Kidney capillary endothelial cell (primary cell): ENCODE data around the gene SPEG.

Experiments
- DNase-seq: peaks from one replicate; pipeline ENCODE4 v3.0.0-alpha.2; 2018; ENCODE audit warnings: low spot score

Gene SPEG

DNA sequence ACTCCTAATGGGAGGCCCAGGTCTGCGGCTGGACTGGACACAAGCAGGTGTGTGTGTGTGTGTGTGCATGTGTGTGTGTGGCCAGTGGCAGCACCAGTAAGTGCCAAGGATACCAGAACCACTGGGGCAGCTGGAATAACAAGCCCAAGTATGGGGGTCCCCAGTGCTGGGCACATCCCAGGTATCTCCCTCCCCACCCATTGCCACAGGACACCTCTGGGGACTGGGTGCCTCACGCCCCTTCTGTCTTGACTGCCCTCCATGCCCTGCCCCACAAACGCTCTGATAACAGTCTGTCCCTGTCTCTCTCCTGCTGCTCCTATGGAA, 9.0 kb downstream of the SPEG start:
- no peak for DNase-seq

DNA sequence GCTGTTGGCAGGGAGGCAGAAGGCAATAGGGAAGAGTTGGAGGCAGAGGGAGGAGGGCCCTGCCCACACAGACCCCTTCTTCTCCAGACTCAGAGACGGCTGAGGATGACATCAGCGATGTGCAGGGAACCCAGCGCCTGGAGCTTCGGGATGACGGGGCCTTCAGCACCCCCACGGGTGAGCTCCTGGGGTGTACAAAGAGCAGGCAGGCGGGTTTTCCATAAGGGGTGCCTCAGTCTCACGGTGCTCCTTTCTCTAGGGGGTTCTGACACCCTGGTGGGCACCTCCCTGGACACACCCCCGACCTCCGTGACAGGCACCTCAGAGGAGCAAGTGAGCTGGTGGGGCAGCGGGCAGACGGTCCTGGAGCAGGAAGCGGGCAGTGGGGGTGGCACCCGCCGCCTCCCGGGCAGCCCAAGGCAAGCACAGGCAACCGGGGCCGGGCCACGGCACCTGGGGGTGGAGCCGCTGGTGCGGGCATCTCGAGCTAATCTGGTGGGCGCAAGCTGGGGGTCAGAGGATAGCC, 10.0 kb downstream of the SPEG start:
- no peak for DNase-seq

DNA sequence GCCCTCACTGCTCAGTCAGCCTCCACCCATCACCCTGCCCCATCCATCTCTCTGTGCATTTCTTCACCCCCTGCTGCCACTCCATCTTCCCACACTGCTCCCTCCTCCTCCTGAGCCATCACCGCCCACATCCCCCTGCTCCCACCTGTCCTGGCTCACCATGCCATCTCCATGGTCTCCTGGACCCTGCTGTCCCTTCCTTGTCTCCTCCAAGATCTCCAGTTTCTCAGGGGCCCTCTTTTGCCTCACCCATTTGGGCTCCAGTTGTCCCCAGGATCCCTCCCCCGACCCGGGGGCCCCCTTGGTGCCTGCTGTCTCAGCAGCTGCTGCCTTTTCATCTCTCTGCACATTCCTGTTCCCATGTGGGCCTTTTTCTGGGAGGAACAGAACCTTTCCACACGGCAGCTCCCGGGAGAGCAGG, 10.6 kb downstream of the SPEG start:
- no peak for DNase-seq

DNA sequence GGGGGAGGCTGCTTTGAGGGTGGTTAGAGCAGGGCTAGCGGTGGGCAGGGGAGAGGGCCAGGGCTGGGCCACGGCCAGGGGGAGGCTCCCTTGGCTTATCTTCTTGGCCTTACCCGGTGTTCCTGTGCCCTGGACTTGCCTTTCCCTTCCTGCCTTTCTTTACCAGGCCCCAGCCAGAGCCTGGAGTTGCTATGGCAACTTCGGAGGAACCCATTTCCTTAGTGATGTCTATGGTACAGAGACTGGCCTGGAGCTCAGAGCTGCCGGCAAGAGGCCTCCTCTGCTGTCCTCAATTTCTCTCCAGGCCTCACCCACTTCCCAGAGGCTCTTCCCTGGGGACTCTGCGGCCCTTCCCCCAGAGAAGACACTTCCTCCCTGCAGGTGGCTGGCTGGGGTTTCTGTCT, 11.5 kb downstream of the SPEG start:
- DNase-seq = no peak

DNA sequence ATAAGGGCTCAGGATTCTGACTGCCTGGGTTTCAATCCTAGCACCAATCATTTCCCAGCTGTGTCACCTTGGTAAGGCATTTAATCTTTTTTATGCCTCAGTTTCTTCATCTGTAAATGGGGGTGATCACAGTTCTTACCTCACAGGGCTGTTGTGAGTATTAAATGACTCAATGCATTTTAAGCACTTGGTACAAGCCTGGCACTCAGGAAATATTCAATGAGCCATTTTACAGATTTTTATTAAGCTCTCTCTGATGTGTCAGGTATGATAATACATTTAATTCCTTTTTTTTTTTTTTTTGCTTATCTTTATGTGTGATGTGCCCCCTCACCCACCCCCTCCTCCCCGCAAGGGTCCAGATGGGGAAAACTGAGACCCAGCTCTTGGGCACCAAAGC, 12.0 kb downstream of the SPEG start:
- DNase-seq = no peak

DNA sequence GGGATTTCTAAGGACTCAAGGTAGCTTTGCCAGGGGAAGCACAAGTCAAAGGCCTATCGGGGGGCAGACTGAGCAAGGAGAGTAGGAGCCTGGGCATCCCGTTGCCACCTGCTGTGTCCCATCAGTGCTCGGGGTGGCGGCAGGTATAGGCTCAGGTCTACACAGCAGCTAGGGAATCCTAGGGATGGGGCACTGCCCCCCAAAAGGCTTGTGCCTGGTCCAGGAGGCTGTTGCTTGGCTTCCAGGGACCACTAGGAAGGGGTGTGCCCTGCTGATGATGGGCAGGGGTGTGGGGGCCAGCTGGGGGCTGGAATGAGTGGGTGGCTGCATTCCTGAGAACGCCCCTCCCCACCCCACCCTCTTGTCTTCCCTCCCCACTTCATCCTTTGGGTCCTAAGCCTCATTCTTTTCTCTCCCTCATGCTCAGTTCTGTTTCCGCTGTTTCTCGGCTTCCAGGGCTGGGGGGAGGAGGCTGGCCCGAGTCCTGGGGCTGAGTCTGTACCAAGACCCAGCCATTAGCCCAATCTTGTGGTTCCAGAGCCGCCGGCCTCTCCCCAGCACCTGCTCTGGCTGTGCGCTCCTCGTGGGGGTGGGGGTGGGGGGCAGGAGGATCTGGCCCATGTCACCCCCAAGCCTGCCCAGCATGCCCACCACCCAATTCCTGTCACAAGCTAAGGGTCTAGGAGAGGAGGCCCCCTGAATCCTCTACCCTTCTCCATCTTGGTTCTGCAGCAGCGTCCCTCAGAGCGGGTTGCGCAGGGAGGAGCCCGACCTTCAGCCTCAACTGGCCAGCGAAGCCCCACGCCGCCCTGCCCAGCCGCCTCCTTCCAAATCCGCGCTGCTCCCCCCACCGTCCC, 12.8 kb downstream of the SPEG start:
- no peak for DNase-seq

DNA sequence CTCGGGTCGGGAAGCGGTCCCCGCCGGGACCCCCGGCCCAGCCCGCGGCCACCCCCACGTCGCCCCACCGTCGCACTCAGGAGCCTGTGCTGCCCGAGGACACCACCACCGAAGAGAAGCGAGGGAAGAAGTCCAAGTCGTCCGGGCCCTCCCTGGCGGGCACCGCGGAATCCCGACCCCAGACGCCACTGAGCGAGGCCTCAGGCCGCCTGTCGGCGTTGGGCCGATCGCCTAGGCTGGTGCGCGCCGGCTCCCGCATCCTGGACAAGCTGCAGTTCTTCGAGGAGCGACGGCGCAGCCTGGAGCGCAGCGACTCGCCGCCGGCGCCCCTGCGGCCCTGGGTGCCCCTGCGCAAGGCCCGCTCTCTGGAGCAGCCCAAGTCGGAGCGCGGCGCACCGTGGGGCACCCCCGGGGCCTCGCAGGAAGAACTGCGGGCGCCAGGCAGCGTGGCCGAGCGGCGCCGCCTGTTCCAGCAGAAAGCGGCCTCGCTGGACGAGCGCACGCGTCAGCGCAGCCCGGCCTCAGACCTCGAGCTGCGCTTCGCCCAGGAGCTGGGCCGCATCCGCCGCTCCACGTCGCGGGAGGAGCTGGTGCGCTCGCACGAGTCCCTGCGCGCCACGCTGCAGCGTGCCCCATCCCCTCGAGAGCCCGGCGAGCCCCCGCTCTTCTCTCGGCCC, 13.6 kb downstream of the SPEG start:
- DNase-seq = no peak

DNA sequence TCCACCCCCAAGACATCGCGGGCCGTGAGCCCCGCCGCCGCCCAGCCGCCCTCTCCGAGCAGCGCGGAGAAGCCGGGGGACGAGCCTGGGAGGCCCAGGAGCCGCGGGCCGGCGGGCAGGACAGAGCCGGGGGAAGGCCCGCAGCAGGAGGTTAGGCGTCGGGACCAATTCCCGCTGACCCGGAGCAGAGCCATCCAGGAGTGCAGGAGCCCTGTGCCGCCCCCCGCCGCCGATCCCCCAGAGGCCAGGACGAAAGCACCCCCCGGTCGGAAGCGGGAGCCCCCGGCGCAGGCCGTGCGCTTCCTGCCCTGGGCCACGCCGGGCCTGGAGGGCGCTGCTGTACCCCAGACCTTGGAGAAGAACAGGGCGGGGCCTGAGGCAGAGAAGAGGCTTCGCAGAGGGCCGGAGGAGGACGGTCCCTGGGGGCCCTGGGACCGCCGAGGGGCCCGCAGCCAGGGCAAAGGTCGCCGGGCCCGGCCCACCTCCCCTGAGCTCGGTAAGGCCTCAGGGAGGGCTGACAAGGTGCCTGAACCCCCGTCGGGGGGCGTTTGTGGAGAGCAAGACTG, 14.2 kb downstream of the SPEG start:
- DNase-seq = no peak

DNA sequence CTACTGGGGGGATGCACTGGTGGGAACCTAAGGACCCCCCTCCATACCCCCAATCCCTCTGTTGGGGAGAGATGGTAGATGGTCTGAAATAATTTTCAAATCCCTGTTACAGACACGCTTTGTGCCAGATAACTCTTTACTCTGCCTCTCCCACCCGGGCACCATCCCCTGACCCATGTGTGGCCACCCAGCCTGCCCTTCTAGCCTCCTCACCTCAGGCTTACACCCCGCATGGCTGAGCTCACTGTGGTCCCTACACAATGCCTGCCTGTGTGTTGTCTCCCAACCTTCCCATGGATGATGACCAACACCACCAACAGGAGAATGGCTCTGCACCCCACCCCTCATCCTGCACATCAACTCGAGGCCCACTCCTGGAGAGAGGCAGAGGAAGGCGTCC, 15.0 kb downstream of the SPEG start:
- DNase-seq = no peak

DNA sequence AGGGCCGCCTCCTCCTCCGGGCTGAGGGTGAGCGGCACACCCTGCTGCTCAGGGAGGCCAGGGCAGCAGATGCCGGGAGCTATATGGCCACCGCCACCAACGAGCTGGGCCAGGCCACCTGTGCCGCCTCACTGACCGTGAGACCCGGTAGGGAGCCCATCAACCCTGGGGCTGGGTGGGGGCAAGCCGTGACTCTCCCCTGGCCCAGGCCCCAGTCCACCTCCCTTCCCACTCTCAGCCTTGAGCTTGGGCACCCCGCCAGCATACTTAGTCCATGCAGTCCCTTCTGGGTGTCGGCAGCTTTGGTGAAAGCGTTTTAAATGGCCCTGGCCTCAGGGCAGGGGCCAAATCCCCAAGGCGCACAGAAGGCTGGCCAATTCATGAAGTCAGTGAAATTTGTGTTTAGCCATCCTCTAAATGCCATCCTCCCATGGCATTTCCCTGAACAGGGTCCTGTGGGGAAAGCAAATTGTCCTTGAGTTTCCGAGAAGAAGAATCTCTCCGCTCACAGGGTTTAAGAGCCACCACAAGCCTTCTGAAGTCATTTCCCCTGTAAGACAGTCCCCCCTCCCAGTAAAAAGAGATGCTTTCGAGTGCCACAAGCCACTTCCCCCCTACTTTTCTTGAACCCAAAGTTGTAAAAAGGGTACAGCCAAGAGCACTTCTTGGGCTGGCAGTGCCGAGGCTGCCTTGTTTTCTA, 17.2 kb downstream of the SPEG start:
- DNase-seq = no peak

DNA sequence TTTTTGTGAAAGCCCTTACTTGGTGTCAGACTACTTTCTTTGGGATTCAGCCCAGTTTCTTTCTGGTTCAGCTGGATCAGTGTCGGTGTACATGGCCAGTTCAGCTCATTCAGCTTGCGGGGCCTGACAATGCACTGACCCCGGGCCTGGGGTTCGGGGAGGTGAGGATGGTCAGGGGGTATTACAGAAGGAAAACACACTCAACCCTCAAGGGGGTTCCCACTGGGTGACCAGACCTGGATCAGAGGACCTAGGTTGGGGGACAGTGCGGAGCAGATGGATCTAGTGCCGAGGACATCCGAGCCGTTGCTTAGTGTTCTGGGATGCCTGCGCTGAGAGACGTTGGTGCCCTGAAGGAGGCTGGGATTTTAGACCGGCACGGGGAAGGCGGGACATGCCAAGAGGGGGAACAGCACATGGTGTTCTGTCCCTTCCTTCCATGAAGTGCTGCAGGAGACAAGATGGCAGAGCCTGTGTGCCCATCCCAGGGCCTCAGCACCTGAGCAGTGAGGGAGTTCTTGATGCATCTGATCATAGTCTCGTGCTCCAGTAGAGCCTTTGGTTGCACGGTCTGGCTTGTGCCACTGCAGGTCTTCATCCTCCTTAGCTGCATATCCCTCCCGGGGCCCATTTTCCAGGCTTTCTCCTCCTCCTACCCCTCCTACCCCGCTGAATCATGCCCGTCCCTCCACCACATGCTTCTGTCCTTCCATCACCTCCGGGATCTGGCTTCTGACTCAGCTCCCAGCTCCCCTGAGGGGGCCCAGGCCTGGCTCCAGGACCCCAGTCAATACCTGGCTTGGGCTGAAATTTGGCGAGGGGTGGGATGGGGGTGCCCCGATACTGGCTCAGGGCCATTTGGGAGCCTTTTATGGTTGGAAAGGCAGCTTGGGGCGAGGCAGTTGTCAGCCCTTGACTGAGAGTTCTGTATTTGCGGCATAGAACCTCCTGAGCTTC, 18.0 kb downstream of the SPEG start:
- DNase-seq = no peak

DNA sequence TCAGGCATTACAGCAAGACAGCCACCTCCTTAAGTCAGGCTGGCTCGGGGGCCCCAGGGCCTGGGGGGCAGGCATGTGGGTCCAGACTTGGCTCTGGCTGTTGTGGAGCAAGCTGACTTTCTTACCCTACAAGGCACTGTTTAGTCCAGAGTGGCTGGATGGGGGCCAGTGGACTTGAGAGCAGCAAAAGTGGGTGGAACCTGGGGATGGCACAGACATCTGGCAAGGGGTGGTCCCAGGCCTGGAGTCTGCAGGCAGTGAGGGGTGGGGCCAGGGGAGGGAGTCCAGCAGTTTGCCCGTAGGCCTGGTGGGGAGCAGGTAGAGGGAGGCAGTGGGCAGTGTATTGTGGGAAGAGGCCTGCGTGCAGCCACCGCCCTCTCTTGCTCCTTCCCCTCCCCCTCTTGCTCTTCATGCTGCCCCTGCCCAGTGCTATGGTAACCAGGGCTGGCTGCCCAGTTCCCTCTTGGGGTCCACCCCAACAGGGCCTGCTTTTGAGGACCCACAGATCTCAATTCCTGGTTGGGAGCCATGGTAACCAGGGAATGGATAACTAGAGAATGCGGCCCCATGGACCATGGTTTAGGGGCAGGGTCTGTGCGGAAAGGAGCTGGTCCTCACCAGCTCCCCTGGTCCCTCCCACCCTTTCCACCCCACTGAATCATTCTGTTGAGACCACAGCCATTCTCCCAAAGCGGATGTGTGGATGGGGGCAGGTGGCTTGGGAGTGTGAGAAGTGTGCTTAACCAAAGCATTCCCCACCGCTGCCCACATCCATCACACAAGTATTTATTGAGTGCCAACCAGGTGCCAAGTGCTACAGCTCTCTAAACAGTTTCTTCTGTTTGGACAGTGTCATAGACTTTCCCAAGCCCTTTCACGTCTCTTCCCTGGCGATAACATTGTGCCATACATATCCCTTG, 19.3 kb downstream of the SPEG start:
- no peak for DNase-seq

DNA sequence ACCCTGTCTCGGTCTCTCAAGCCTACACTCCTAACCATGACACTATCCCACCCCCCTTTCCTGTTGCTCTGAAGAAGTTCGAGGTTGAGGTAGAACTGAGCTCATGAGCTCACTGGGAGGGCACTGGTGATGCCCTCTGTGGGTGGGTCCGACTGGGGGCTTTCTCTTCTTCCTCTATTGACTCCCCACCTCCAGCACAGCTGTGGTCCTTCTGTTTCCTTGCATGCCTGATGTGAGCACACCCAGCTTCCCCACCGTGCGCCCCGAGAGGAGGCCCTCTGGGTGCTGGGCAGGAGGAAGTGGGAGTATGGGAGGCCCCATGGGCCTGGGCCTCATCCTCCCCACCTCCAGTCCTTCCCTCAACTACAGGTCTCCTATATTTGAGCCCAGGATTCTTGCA, 20.9 kb downstream of the SPEG start:
- DNase-seq = no peak

DNA sequence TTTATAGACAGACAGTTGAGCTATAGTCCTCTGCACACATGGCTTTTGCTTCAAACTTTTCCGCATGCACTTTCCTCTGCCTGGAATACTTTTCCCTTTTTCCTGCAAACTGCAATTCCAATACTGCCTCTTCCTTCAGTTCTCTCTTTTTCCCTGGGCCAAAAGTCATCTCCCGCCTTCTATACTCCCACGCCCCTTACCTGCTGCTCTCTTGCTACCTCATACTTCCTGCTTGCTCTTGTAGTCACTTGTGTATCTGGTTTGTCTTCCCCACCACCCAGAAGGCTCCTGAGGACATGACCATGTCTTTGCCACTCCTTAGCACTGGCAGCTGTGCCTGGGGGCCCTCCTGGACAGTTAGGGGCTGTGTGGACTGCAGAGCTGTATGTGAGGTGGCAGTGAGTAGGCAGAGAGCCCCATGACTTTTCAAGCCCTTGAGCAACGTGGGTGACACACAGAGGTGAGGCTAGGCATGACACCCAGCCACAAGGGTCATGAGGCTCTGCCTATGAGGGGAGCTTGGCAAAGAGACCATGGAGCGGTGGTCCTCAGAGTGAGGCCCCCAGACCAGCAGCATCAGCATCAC, 23.2 kb downstream of the SPEG start:
- DNase-seq = no peak

DNA sequence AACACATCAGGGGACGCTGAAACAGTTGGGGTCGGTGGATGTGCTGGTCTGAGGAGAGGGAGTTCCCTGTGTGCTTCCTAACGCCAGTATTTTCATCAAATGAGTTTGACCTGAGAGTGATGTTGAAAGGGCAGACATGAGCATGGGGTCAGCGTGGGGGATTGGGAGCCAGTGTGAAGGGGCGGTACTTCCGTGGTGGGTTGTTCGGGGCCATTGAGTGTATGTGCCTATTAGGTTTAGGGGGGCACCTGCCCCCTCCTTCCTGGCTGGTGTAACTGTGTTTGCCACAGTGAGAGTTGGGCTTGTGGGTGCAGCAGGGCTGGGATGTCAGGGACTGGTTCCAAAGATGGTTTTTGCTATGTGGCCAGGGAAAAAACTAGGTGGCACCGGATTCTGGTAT, 24.4 kb downstream of the SPEG start:
- DNase-seq = no peak

DNA sequence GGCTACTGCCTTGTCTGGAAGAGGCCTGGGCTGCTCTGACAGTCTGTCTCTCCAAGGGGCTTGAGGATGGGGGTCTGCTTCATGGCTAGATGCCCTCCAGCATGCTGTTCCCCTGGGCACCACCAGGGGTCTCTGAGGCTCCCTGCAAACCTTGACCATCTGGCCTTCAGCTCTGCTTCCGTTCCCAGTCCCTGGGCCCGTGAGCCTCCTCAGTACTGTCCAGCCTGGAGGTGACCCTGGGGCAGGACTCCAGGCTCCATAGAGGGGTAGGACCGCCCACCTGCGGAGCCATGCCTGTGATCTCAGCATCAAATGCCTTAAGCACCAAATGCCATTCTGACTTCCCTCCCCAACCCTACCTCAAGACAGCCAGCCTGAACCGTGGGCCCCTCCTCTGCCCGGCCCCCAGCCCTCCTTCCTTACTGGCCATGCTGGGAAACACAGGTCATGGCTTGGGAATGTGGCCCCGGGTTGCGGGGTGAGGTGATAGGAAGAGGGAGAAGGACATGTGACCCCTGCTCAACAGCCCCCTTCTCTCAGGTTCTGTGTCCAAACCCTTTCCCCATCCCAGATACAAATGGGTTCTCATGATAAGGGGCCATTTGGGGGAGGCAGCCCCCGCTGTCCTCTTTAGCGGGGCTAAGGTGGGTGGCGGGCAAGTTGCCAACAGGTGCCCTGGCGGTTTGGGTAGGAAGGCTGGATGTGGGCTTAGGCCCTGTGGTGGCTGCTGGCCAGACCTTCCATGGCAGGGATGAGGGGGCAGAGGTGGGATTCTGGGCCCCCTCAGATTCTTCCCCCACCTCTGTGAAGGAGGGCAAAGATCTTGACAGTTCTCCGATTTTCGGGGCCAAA, 25.0 kb downstream of the SPEG start:
- DNase-seq = peak; percentile 38

DNA sequence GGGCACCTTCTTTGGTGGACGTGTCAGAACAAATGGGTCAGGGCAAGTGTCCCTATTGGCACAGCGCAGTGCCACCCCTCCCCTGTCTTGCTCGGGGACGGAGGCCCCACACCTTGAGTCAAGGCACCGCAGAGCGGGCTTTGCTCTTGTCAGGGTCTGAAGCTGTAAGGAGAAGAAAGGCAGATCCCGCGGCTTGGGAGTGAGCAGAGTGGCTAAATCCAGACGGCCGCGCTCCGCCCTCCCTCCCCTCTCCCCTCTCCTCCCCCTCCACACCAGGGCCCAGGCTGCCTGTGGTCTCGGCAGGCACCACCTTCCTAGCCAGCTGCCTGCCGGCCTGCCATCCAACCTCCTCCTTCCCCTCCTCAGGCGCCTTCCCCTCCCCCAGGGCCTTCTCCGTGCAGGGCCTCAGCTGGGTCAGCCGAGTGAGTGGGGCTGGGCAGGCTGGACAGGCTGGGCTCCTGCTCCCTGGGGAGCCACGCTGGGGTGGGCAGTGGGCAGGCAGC, 25.8 kb downstream of the SPEG start:
- DNase-seq = no peak

DNA sequence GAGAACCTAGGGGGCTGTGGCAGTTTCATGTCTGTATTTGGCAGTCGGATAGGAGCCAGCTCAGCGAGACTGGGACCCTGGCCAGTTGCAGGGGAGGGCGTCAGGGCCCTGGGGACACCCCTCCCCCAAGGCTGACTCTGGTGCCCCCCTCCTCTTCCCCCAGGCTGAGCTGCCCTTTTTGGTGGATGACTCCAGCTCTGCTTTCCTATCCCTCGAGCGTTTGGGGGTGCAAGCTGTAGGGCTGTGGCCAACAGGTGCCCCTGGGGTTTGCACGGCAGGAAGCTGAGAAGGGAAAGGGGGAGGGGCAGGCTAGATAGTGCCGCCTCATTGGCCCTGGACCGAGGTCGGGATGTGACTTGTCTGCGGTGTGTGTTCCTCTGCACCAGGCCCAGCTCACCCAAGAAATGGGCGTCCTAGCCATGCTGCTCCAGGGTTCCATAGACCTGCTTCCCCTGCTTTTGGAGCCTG, 26.4 kb downstream of the SPEG start:
- no peak for DNase-seq

DNA sequence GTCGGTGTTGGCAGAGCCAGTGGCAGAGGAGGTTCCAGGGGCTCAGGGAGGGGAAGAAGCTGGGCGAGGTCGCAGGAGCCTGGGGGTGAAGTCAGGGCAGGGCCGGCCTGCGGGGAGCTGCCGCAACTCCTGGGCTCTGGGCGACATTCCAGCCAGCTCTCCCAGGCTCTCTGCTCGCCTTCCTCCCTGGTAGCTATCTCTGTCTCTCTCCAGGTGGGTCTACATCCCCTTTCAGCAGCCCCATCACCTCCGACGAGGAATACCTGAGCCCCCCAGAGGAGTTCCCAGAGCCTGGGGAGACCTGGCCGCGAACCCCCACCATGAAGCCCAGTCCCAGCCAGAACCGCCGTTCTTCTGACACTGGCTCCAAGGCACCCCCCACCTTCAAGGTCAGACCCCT, 27.0 kb downstream of the SPEG start:
- DNase-seq = no peak
